Stimulated activated CD8-positive, alpha-beta memory T cell treated with anti-CD3 and anti-CD28 coated beads, Interleukin-2, amount 100 ng/mL, for 48 hours (primary cell): ENCODE data around the gene WDR20.
"Not testable (repeated sequence)": the region's sequence is repeated elsewhere in the genome, so short reads cannot be mapped to it uniquely, and the experiment has no call there.

Experiments used
- DNase-seq, 2 donors: peaks; one replicate each; pipeline ENCODE4 v3.0.0-alpha.2; 2020; ENCODE audit warnings: low read depth in 2 of 2

The WDR20 gene

DNA sequence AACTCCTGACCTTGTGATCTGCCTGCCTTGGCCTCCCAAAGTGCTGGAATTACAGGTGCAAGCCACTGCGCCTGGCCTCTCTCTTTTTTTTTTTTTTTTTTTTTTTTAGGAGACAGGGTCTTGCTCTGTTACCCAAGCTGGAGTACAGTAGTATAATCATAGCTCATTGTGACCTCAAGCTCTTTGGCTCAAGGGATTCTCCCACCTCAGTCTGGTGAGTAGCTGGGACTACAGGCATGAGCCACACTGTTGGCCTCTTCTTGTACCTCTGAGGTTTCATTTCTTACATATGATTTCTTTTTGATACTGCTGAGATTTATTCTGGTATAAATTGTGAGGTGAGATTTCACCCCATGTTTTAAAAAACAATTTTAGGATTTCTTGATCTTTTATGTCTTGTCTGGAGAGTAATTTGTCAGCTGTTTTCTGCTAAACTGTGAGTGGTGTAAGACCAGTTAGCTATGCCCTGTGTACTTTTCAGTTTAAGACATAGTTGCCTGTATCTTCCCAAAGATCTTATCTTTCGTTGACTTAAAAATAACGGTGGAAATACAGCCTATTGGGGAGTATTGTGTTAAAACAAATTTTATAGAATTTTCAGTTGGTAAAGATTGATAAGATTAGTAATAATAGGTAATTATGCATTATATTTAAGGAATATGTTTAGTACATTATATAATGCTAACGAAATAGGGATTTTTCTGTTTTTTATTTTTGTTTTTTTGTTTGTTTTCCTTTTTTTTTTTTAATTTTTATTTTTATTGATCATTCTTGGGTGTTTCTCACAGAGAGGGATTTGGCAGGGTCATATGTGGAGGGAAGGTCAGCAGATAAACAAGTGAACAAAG, 31.7 kb downstream of the WDR20 start:
- no peak for DNase-seq

DNA sequence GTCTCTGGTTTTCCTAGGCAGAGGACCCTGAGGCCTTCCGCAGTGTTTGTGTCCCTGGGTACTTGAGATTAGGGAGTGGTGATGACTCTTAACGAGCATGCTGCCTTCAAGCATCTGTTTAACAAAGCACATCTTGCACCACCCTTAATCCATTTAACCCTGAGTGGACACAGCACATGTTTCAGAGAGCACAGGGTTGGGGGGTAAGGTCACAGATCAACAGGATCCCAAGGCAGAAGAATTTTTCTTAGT, 32.2 kb downstream of the WDR20 start:
- not testable (repeated sequence) for DNase-seq

DNA sequence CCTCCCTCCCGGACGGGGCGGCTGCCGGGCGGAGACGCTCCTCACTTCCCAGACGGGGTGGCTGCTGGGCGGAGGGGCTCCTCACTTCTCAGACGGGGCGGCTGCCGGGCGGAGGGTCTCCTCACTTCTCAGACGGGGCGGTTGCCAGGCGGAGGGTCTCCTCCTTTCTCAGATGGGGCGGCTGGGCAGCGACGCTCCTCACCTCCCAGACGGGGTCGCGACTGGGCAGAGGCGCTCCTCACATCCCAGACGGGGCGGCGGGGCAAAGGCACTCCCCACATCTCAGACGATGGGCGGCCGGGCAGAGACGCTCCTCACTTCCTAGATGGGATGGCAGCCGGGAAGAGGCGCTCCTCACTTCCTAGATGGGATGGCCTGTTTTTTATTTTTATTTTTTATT, 33.0 kb downstream of the WDR20 start:
- not testable (repeated sequence) for DNase-seq

DNA sequence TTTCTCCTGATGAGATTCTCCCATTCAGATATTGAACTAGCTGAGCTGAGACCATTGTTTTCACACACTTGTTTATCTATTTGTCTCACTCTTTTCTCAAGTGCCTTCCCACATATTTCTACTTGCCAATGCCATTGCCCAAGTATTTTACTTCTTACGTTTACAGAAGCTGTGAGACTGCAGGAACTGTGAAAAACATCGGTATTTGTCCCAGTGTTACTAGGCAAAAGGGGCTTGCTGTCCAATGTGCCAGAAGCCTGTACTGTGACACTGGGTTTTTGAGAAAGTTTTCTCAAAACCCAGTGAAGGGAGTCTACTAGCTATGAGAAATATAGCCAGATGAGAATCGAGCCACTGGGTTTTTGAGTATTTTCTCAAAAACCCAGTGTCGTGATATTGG, 37.5 kb downstream of the WDR20 start:
- no peak for DNase-seq

DNA sequence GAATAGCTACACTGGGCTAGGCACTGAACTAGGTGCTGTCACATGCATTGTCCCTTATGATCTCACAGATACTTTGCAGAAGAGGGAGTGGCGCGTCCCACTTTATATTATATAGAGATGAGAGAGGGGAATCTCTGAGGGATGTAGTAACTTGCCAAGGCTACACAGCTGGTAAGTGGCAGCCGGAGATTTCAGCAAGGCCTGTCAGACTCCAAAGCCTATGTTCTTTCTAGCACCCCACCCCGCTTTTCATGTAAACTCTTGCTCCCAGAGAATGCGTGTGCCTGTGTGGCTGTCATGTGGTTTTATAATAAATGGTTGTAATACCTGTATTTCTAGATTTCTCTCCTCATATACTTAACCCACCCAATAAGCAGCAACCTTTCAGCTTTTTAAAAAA, 39.1 kb downstream of the WDR20 start:
- no peak for DNase-seq

DNA sequence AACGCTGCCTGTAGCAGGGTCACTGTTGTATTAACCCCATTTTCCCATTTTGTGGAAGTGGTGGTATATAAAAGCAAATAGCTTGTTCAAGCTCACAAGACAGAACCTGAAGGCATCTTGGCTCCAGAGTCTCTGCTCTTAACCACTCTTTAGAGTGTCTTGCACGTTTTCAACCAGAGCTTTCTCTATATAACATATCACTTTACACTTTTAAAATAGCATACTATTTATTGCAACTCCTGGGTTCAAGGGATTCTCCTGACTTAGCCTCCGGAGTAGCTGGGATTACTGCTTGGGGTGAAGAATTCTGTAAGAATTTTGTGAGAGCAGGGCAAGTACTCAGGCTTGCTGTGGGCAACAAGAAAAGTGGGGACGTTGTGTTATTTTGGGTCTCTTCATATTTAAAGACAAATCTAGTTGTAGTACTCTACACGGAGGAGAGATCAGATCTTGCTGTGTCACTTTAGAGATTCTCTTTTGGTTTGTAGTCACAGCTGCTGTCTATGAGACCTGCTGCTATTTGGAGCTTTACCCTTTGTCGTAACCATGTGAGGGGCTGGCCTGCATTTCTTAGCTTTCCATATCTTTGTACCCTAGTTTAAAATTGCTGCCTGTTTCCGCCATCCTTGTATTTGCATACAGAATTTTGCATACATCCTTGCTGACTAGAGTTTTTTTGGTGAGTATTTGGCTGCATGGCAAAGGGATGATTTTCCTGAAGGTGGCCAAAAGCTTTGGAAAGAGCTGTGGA, 40.7 kb downstream of the WDR20 start:
- DNase-seq, result no peak

DNA sequence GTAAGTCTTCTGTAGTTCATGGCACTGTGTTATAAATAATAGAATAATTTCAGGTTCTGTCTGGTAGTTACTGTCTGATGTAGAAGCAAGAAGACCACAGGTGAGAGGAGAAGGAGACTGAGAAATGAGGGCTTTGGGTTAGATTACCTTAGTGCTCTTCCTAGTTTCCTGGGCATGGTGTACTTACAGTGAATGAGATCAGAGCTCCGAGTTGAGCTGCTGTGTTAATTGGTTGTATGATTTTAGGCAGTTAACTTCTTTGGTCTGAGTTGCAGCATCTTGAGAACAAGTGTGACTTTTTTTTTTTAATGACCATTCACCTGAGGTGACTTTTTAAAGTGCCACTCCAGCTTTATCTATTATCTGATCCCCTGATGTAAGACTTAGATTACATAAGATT, 41.5 kb downstream of the WDR20 start:
- DNase-seq, result no peak

DNA sequence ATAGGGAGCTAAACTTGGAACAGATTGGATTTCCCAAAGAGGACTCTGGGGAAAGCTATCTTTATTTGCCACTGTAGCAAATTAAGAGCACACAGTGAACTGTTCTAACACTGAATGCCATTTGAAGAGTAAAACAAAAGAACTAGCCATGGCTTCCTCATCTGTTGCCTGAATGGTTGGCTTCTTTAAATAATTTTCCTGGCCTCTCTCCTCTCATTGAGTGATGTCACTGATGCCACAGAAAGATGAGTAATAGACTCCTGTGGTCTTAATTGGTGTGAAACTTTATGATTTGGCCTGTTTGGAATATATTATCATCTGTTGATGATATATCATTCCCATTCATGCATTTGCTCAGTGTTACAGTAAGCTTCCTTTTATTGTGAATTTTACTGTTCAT, 42.5 kb downstream of the WDR20 start:
- no peak for DNase-seq

DNA sequence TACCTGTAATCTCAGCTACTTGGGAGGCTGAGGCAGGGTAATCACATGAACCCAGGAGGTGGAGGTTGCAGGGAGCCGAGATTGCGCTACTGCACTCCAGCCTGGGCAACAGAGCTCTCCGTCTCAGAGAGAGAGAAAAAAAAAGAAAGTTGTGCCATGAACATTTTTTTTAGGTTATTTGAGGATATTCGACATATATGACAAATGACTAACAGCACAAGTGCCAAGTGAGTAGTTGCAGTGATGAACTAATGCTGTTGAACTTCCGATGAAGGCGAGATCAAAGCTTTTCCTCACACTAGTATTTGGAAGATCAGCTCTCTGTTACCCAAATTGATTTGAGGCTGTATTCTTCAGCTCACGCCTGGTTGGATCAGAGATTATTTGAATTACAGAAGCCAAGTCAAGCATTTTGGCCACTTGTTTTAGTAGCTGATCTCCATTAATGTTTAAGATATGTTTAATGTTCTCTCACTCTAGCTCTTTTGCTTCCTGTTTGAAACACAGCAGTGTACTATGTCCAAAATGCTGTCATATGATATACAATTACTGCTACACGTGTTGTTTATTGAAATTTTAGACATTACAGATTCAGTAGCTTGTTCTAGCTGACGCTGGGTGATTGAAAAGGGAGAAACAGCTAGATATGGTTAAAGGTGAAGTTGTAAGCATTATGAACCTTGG, 43.4 kb downstream of the WDR20 start:
- DNase-seq, result no peak

DNA sequence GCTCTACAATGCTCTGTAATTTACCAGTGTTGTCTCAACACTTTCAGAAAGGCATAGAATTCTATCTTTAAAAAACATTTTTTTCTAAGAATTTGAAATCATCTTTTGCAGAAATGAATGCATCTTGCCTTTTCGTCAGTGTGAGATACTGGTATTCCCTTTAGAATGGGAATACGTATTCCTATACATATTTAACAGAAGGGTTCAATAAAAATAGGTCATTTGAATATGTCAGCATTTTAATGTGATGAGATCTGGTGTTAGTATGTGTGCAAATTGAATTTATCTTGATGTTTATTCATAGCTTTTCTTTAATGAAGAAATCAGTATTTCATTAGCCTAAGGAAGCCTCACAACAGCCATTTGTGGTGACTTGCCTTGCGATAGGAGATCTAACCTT, 44.2 kb downstream of the WDR20 start:
- DNase-seq, result no peak

DNA sequence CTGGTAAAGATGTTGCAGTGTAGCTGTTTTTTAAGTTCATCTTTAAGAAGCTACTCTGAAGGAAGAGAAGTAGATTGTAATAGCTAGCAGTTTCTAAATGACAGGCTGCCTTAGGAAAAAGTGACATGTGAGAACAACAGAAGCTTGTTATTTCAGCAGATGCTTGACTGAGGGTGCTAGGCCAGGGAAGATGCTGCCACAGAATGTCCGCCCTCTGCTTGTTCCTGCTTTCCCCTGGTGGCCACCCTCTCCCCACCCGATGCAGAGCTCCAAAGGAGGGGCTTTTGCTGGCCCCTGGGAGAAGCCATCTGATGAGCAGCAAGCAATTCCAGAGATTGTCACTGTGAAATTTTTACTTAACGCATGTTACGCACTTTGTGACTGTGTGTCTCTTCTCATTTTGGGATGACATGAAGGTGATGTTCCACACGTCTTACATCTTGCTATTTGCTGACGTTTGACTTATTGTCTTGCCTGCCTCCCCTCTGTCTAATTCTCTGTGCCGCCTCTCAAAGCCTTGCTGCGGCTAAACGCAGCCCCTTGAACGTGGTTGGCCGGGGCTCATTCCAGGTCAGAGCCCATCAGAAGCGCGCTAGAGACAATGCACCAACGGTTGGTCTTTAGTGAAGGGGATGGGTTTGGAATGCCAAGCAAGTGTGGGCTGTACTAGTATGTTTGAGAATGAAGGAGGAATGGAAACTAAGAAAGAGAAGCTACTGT, 44.8 kb downstream of the WDR20 start:
- DNase-seq, result peak; percentile 5 to 16

DNA sequence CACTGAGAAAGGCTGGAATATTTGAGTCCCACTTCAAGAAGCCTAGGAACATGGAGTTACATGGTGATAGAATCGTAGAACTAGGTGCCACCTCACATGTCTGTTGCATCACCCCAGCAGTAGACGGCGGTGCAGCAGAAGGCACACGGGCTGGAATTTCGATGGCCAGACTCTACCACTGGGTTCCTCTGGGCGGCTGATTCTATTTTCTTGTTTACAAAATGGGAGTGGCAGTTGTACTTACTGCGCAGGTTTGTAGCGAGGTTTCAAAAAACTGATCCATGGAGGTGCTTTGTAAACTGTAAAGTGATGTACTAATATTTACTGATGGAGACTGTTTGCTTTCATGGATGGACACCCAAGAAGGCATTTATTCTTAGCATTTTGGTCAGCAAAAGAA, 45.7 kb downstream of the WDR20 start:
- no peak for DNase-seq

DNA sequence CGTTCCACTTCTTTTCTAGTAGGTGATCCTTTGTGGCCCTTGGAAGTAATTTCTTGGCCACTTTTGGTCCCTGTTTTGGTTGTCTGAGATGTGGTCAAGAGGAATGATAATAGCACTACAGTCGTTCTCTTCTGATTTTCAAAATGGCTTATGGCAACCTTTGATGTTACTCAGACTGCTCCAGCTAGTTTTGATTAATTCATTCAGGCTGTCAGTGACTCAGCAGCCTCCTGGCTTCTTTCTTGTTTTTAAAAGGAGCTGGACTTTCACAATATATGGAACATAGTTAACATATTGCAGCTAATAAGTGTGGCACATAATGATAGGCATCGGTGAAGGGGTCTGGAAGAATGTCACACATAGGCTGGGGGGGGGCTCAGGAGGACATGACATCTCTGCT, 47.3 kb downstream of the WDR20 start:
- no peak for DNase-seq

DNA sequence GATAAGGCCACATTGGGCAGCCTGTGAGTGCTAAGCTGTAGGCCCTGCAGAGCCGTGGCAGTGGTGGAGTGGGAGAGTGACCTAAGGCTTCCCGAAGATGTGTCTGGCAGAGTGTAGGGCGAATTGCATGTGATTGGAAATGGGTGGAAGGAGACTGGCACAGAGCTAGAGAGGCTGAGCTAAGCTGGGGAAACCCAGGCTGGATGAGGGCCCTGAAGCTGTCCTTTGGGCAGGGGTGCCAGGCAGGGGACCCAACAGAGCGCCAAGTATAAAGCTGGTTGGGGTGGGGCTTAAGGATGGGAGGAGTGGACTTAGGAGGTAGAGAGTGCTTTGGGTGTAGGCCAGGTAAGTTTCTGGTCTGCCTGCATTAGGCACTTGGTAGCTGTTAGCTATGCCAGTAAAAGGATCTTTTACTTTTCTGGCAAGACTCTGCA, 47.9 kb downstream of the WDR20 start:
- DNase-seq, result no peak

DNA sequence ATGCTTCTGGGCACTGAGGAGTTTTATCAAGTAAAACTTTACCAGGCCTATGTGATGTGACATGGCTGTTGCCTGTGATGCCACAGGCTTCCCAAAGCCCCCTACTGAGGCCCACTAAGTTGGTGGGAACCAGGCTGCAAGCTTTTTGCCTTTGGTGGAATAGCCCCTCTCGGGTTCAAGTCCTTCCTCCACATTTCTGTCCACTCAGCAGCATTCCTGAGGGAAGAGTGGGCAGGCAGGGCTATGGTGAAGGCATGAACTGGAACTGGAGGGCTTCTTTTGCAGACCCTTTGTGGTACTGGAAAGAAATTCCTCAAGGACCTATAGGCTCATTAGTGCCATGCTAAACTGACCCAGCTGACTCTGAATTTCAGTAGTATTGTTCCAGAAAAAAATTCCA, 48.5 kb downstream of the WDR20 start:
- no peak for DNase-seq

DNA sequence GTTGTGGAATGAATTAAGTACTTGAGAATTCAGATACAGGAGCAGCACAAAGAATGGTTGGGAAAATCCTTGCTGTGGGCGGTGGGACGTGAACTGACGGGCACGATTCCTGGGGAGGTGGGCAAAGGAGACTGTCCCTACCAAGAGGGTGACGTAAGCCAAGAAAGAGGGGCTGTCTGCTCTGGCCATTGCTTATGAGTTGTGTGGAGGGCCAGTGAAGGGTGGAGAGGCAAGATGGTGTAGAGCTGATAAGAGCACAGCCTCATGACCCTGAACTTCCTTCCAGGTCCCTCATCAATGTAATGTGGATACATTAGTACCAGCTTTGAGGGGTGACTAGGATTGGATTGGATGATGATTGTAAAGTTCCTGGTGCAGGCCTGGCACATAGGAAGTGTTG, 50.2 kb downstream of the WDR20 start:
- no peak for DNase-seq

DNA sequence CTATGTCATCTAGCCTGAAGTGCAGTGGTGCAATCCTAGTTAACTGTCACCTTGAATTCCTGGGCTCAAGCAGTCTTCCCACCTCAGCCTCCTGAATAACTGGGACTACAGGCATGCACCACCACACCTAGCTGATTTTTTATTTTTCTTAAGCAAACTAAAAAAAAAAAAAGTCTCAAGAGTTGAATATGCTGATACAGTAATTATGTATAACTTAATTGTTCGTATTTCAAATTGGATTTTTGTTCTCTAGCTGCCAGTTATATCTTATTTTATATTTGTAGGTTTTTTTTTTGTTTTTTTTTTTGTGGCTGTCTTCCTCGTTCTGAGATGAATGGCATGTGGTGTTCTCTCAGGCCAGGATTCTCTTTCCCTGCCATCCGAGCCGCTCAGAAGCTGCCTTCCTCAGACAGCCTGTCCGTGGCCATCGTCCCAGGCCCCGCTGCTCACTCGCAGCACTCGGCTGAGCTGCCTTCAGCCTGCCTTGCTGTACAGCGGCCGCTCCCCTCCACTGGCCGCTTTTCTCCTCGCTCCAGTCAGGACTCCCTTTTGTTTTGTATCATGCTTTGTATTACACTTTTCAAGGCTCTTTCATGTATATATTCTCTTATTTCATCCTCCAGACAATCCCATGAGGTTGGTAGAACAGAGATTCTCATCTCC, 53.3 kb downstream of the WDR20 start:
- DNase-seq, result no peak

DNA sequence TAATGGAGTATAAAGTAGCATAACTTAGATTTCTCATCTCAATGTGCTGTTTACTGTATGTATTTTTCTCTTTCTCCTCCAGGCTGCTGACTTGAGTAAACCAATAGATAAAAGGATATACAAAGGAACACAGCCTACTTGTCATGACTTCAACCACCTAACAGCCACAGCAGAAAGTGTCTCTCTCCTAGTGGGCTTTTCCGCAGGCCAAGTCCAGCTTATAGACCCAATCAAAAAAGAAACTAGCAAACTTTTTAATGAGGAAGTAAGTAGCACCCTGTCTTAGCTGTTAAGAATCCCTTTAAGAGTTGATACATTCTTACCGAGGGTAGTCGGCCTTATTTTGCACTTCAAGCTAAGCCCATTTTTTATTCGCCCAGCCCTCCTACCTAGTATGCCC, 55.2 kb downstream of the WDR20 start:
- no peak for DNase-seq

DNA sequence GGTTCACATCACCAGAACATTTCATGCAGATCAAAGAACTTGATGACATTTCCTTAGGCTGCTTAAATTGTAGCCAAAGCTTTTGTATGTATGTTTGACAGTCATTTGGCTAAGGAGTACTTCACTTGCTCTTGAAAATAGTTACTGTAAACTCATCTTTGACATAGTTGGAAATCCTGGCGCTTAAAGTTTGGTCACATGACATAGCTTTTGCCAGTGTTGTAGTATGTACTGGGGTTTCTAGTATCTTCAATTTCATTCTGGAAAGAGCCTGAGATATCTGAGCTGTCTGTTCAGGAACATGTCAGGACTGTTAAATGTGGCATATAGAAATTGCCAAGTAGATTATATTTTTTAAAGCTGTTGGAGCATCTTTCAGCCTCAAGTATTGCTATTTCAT, 55.7 kb downstream of the WDR20 start:
- DNase-seq, result no peak

DNA sequence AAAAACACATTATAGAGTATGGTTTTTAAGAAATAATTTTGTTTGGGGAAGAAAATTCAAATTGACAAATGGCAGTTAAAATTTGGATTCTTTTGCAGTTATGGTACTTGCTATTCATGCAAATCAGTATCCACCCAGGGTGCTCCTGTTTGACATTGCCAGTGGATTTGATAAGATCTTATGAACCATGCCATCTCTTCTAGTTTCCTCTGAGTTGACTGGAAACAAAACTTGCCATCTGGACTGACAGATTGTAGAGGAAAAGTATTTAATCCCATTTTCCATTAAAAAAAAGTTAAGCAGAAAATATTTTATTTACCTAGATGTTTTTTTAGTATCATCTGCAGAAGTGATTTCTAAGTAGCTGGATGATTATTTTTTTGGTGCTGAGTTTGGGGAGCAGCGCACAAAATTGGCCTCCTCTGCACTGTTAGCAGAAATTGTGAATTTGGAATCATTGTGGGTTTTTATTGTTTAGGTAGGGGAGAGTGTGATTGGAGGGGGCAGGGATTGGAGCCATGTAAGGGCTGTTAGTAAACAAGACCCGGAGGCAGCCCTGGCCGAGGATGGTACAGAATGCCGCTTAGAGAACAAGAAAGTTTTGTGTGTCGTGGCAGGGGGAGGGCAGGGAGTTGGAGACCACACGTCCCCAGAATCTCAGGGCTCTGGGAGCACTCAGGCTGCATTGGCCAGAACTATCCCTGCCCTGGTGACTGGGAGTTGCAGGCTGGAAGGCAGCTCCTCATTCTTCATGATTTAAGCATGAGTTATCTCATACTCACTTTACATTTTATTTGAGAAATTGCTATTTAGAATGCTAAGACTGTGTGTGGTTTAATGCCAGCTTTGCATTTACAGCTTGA, 56.6 kb downstream of the WDR20 start:
- no peak for DNase-seq

DNA sequence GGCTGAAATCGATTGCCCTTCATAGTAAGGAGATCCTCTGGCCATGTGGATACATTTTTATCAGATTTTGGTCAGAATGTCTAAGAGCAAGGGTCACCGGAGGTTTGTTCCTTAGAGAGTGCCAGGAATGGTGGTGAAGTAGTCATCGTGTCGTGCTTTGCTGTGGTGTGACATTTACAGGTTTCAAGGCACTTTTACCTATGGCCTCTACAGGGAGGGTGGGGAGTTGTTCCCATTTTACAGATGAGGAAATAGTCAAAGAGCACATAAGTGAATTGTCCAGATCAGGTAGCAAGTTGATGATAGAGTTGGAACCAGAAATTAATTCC, 57.2 kb downstream of the WDR20 start:
- no peak for DNase-seq
